Measurements from ENCODE around the gene ZNF829.

DNA sequence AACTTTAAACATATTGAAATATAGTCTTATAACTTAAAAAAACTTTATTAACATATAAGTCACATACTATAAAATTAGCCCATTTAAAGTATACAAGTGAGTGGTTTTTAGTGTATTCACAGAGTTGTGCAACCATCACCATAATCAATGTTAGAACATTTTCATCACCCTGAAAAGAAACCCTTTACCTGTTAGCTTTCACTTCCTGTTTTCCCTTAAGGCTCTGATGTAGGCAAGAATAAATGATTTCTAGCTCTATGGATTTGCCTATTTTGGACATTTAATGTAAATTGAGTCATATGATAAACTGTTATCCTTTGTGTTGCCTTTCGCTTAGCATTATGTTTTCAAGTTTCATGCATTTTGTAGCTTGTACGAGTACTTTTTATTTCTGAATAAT lies 15.6 kb upstream of the ZNF829 start:
- no peak for TF ChIP-seq CTCF (IDR thresholded peaks at IDR 0.05; ENCODE audit: insufficient read depth, low read depth, low read length)
- TF ChIP-seq EZH2 (IDR thresholded peaks at IDR 0.05; ENCODE audit: insufficient read depth, low read length): no peak

Measured in astrocyte (in vitro differentiated cells and primary cell).